GM10248 (cell line): ENCODE measurements around the gene NPAS4.

Experiments used
- CTCF ChIA-PET: fragments of 300-600 bp; sonication (Branson Sonifier 250); formaldehyde crosslinking; extraction: SDS; loops from one replicate; lab custom pipeline; 2021; ENCODE audit warnings: antibody characterized with exemption; lab: Yijun Ruan, JAX
- POLR2A ChIA-PET: fragments of 350-650 bp; sonication (Branson Sonifier 250); formaldehyde crosslinking; extraction: SDS; loops from one replicate; lab custom pipeline; 2020; ENCODE audit warnings: antibody characterized with exemption; lab: Yijun Ruan, JAX
- DNase-seq: peaks from one replicate; pipeline ENCODE4 v3.0.0; 2012; ENCODE audit errors: extremely low spot score
- TF ChIP-seq, protein P1 (sequence below): IDR thresholded peaks from 2 replicates; pipeline ENCODE4 v1.5.1; 2012; ENCODE audit warnings: mild to moderate bottlenecking, low read depth; ENCODE audit errors: extremely low read depth, missing control alignments, control extremely low read depth

NPAS4 gene

DNA sequence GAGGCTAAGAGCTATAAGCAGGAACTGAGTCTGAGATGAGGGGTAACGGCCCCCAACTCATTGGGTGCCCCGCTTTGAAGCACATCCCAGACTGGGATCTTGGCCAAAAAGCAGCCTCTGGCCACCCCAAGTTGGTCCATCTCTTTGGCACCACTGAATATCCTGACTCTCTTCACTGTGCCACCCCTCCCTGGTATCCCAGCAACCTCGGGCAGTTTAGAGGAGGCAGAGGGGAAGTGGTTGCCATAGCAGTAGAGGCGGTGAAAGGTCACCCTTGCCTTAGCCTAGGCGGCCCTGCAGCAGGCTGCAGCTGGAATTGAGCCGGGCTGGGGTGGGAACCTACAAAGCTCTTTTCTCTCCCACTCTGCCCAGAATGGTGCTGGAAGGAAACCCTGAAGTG is 46.9 kb downstream of the NPAS4 start:
- DNase-seq: no peak
- CTCF ChIA-PET: interaction anchor here (1.5 to 8.3 kb wide), 4 partner anchors 11 to 211 kb away, joined by 5 to 83 read pairs (median 6); partner anchors contain the start of genes DPP3 and RBM4B
- TF ChIP-seq, protein P1, sequence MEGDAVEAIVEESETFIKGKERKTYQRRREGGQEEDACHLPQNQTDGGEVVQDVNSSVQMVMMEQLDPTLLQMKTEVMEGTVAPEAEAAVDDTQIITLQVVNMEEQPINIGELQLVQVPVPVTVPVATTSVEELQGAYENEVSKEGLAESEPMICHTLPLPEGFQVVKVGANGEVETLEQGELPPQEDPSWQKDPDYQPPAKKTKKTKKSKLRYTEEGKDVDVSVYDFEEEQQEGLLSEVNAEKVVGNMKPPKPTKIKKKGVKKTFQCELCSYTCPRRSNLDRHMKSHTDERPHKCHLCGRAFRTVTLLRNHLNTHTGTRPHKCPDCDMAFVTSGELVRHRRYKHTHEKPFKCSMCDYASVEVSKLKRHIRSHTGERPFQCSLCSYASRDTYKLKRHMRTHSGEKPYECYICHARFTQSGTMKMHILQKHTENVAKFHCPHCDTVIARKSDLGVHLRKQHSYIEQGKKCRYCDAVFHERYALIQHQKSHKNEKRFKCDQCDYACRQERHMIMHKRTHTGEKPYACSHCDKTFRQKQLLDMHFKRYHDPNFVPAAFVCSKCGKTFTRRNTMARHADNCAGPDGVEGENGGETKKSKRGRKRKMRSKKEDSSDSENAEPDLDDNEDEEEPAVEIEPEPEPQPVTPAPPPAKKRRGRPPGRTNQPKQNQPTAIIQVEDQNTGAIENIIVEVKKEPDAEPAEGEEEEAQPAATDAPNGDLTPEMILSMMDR: no peak

DNA sequence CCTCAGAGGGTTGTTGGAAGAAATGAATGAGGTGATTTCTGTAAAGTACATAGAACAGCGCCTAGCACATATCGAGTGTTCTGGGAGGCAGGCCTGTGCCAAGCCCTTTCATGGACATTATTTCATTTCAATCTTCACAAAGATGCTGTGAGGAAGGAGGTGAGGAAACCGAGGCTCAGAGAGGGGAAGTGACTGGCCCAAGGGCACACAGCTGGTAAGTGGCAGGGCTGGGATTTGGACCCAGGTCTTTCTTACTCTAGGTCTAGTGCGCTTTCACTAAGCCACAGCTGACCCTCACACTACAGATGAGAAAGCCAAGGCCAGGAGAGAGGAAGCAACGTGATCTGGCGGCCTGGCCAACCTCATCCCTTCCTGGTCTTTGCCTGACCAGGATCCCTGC is 47.9 kb downstream of the NPAS4 start:
- ChIA-PET CTCF (interaction anchor here (1.4 to 8.3 kb wide), 3 partner anchors 9 to 210 kb away, joined by 5 to 83 read pairs (median 5); partner anchors contain the start of gene DPP3), POLR2A (no interaction called here)
- DNase-seq: no peak
- TF ChIP-seq, protein P1: no peak

More for the DNA sequence above, 46.9 kb downstream of the NPAS4 start:
- POLR2A ChIA-PET: no interaction called here

DNA sequence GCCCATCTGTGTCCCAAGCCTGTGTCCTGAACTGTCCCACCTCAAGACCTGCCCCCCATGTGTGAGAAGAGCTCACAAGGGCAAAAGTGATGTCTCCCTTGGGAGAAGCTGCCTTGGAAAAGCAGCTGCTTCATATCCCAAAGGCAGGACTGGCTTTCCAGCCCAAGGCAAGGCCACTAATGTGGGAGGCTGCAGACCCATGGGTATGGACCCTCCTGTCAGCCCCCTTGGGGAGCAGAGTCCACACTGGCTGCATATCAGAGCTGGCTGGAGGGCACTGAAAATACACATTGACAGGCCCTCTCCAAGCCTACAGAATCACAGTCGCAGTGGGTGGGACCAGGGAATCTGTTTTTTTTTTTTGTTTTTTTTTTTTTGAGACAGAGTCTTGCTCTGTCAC is 48.6 kb downstream of the NPAS4 start:
- ChIA-PET POLR2A (no interaction called here), CTCF (interaction anchor here (0.9 to 8.3 kb wide), 4 partner anchors 10 to 209 kb away, joined by 3 to 83 read pairs (median 5); partner anchors contain the start of gene DPP3)
- TF ChIP-seq, protein P1: no peak
- DNase-seq: no peak

DNA sequence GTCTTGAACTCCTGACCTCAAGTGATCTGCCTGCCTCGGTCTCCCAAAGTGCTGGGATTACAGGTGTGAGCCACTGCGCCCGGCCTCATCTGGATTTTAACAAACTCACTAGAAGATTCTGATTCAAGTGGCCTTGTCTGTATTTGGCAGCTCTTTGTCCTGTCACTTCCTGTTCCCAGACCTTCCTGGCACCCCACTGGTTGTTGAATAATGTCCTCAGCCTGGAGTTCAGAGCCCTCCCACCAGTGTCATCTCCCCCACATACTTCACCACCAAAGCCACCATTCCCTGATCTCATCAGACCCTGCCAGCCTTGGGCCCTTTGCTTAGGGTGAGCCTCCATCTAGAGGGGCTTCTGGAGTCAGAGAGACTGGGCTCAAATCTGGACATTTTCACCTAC is 49.2 kb downstream of the NPAS4 start:
- TF ChIP-seq, protein P1: no peak
- ChIA-PET POLR2A (no interaction called here), CTCF (interaction anchor here (0.9 to 8.3 kb wide), 4 partner anchors 9 to 209 kb away, joined by 3 to 83 read pairs (median 5); partner anchors contain the start of gene DPP3)
- no peak for DNase-seq

DNA sequence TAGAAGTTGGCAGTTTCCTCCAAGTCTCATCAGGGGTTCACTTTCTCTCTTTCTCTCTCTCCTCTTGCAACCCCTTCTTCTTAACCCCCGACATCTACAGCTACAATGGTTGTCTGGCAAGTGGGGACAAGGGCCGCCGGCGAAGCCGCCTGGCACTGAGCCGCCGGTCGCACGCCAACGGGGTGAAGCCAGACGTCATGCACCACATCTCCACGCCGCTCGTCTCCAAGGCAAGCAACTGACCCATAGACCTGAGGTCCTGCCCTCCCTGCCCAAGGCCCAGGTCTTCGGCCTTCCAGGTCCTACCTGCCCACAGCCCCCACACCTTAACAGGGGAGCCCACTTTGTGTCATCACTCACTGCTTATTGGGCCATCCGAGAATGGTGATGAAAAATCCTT is 50.3 kb downstream of the NPAS4 start:
- CTCF ChIA-PET: interaction anchor here (0.7 to 8.3 kb wide), 6 partner anchors 8 to 307 kb away, joined by 3 to 83 read pairs (median 4); partner anchors contain the start of genes DPP3 and RBM4B
- POLR2A ChIA-PET: interaction anchor here (0.7 kb wide), 1 partner anchor 836 kb away, joined by 3 read pairs; no protein-coding TSS in a partner anchor
- DNase-seq: no peak
- TF ChIP-seq, protein P1: no peak

DNA sequence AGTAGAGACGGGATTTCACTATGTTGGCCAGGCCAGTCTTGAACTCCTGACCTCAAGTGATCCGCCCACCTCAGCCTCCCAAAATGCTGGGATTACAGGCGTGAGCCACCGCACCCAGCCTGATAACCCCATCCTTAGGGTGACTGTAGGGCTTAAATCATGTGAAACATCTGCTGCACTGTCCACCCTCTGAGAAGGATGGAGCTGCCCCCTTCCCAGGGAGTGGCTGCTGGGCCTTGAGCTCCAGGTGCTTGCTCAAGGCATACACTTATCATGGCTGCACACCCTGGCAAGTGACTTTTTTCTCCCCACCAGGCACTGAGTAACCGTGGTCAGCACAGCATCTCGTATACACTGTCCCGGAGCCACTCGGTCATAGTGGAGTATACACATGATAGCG is 51.2 kb downstream of the NPAS4 start:
- TF ChIP-seq, protein P1: no peak
- no peak for DNase-seq
- POLR2A ChIA-PET: interaction anchor here (0.7 kb wide), 1 partner anchor 835 kb away, joined by 3 read pairs; no protein-coding TSS in a partner anchor
- CTCF ChIA-PET: interaction anchor here (0.7 to 8.3 kb wide), 5 partner anchors 7 to 308 kb away, joined by 3 to 83 read pairs (median 4); partner anchors contain the start of genes DPP3 and RBM4B
